ENCODE measurements around the gene RASSF3.
"Not testable (repeated sequence)": the region's sequence is repeated elsewhere in the genome, so short reads cannot be mapped to it uniquely, and the experiment has no call there.

The RASSF3 gene, protein sequence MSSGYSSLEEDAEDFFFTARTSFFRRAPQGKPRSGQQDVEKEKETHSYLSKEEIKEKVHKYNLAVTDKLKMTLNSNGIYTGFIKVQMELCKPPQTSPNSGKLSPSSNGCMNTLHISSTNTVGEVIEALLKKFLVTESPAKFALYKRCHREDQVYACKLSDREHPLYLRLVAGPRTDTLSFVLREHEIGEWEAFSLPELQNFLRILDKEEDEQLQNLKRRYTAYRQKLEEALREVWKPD

DNA sequence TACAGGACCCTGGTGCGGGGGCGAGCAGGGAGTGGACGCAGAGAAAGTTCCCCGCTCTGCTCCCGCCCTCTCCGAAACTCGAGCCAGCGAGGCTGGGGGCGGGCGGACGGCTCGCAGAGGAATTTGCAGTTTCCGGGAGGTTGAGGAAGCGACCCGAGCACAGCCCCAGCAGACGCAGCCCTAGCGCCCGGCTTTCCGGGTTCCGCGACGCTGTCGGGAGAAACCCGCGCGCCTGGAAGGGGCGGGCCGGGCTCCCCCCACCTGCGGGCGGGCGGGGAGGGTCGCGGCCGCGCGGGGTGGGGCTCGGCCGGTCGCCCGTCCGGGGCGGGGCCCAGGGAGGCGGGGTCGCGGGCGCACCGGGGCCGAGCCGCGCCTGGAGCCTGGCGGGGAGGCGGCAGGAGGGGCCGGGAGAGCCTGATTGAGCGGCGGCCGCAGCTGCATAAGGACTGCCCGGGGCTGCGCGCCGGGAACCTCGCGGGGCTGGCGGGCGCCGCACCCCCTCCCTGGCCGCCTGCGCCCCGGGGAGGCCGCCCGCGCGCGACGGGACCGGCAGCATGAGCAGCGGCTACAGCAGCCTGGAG, at the start of gene RASSF3:
Gene RASSF3, plus strand, starts transcription at position 417 of the 581 bp plus-strand sequence. Its CDS starts 138 bp downstream, at position 555.
- DNase-seq (ENCODE audit: low read depth in 2 of 2), result peak; percentile 52 to 67

DNA sequence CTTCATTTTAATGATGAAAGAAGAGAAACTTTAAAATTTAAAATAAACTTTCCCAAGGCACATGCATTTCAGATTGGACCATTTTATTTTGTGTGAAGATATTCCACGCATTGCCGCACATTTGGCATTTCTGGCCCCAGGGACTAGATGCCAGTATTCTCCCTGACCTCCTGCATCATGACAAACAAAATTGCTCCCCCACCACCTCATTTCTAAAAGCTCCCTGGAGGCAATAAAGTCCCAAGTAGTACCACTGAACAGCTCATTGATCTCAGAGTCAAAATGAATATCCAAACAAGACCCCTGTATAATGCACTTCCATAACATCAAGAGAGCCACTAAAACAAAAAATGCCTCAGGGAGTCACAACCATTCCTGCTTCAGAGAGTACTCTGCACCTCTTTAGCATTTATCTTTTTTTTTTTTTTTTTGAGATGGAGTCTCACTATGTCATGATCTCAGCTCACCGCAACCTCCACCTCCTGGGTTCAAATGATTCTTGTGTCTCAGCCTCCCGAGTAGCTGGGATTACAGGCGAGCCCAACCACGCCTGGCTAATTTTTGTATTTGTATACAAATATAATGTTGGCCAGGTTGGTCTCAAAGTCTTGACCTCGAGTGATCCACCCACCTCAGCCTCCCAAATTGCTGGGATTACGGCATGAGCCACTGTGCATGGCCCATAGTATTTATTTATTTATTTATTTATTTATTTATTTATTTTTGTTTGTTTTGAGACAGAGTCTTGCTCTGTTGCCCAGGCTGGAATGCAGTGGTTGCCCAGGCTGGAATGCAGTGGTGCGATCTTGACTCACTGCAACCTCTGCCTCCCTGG, 48.8 kb upstream of the RASSF3 start:
- no peak for DNase-seq (ENCODE audit: low read depth in 2 of 2)

DNA sequence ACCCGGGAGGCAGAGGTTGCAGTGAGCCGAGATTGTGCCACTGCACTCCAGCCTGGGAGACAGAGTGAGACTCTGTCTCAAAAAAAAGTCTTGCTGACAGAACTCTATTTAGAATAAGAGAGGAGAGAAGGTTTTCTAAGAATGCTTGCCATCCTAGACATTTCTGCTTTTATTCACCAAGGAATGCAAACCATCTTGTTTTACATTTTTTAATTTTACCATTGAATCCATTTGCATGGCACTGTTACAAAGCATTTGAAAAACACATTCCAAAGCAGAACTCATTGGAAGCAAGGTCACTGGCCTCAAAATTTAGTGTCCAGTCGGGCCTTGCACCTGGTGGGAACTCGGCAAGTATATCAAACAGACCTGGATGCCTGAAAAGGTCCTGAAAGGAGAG, 44.2 kb upstream of the RASSF3 start:
- DNase-seq (ENCODE audit: low read depth in 2 of 2), result no peak

DNA sequence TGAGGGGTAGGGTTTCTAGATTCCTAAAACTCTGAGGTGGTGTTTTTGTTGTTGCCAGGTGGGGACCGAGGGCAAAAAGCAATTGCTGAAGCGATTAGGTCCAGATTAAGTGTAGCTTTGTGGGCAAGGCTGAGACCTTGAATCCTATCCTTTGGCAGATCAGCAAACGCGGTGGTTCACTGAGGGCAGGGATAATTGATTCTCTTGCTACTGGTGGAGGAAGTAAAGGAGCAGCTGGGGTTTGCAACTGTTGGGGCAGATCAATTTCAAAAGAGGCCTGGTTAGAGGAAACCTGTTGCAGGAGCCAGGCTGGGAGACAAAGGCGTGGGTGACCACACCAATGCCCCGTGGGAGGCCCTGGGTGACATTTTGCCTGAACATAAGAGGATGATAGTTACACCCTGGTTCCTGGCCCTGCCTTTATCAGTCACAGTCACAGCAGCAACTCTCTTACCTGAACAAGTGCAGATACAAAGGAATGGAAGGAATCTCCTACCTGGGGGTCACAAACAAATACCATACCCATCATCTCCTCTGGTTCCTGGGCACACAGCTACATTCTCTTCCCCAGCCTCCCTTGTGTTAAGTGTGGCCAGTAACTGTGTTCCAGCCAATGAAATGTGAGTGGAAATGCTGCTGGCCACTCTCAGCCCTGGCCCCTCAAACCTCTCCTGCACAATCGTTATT, 43.3 kb upstream of the RASSF3 start:
- DNase-seq (ENCODE audit: low read depth in 2 of 2), result no peak

DNA sequence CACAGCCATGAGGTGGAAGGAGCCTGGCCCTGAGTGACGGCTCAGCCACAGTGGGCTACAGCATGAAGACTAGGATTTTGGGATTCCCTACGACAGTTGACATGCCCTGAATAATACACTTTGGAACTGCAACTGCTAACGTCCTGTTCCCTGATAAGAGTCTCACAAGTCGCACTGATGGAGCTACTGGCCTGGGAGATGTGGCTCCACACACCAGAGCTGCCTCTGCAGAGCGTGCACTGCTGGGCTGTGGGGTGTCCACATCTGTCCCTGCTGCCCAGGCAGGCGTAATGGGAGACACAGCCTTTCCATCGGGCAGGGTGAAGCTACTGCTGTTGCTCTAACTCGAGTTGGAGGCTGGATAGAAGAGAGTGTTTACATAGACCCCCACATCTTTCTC, 42.7 kb upstream of the RASSF3 start:
- DNase-seq (ENCODE audit: low read depth in 2 of 2), result no peak

DNA sequence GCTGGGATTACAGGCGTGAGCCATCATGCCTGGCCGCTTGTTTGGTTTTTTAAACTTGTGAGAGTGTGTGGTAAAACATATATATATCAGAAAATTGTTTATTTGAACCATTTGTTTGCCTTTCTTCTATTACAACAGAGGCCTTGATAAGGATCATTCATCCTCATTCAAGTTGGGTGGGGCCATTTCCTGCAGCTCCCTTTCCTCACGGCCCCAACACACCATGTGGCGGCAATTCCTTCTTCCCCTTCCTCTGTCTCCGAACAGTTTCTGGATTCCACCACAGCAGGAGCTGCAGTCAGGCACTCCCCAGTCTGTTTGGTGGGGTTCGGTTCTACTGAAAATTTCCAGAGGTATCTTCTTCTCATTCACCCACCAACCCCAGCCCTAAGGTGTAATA, 42.0 kb upstream of the RASSF3 start:
- DNase-seq (ENCODE audit: low read depth in 2 of 2), result no peak

DNA sequence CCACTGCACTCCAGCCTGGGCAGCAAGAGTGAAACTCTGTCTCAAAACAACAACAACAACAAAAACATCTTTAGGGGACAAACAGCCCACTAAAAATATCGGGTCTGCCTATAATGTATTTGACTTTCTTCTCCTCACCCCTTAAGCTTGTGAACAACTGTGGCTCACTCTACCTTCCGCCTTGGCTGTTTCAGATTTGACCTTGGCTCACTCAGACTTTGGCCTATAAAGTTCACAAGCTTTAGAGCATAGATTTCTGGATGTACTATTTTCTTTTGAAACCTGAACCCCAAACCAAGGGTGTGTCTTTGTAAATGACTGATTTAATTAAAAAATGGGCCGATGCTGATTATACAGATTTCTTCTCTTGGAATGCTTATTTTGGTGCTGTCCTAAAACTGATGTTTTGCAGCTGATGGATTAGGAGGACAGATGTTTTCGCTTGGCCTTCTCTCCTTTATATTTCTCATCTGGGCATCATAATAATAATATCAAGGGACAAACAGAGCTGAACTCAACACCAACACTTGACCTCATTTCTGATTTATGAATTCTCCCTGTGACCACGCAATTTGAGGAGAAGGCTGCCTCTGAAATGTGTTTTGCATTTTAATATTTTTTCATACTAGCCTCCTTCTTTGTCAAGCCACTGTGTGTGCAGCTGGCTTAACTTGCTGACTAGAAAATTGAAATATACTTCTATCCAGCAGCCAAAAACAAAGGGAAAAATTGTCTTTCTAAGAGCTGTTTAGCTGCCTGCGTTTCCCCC, 40.2 kb upstream of the RASSF3 start:
- DNase-seq (ENCODE audit: low read depth in 2 of 2), result no peak

DNA sequence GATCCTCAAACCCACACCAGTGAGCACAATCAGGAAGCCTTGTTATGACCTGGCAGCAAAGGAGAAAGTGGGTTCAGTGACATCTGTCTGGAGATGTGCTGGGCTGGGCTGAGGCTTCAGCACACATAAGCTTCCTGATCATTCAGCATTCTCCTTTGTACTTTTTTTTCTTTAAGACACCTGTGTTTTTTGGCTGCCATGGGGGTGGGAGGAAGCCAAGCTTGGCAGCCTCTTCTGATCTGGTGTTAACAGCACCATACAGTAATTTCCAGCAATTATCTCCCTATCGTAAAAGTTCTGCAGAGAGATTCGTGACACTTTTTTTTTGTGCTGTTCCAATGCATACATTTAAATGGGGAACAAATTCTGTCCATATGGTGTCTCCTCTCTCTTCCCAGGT, 38.9 kb upstream of the RASSF3 start:
- no peak for DNase-seq (ENCODE audit: low read depth in 2 of 2)

DNA sequence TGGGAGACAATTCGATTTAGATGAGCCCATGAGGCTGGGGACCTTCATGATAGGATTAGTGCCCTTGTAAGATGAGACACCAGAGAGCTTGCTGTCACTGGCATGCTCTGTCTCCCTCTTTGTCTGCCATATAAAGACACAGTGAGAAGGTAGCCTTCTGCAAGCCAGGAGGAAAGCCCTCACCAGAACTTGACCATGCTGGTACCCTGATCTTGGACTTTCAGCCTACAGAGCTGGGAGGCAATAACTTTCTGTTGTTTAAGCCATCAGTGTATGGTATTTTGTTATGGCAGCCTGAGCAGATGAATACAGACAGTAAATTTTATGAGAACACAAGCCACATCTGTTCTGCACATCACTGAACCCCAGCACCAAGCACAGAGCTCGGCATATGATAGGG, 38.1 kb upstream of the RASSF3 start:
- DNase-seq (ENCODE audit: low read depth in 2 of 2), result no peak

DNA sequence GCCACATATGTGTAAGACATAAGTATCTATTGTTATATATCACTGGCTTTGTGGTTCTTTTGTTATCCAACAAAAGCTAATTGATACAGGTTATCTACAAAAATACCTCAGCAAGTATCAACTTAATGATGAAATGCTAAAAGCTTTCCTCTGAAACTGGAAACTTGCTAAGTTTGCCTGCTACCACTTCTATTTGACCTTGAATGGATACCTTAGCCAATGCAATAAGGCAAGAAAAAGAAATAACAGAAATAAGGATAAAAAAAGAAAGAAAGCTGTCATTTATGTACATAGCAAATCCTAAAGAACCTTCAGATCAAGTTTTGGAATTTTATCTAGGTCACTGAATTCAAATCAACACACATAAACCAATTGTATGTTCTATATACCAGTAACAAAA, 35.5 kb upstream of the RASSF3 start:
- DNase-seq (ENCODE audit: low read depth in 2 of 2), result no peak

DNA sequence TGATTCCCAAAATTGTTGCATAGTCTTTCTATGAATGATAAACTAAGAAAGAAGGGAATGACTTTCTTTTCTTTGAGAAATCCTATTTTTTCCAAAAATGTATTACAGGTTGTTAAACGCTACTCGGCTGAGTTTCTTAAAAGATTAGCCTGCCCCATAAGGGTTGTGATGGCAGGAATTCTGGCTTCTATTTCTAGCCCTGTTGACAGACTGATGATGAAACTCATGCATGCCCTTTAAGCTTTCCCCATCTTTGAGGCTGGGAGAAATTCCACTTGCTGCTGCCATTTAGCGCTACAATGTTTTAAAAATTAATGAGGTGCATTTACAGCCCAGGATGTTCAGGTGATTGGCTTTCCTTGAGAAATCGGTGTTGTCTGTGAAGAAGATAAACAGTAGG, 33.2 kb upstream of the RASSF3 start:
- no peak for DNase-seq (ENCODE audit: low read depth in 2 of 2)

DNA sequence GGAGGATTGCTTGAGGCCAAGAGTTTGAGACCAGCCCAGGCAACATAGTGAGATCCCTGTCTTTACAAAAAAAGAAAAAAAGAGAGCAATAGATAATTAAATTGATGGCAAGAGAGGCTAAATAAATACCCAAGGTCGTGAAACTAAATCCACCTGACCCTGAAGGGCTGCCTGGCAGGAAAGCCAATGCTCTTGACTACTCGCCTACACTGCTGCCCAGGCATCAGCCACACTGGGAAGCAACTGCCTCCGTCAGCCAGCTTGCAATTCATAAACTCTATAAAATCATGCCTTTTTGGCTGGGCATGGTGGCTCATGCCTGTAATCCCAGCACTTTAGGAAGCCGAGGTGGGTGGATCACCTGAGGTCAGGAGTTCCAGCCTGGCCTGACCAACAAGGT, 31.7 kb upstream of the RASSF3 start:
- DNase-seq (ENCODE audit: low read depth in 2 of 2), result no peak

DNA sequence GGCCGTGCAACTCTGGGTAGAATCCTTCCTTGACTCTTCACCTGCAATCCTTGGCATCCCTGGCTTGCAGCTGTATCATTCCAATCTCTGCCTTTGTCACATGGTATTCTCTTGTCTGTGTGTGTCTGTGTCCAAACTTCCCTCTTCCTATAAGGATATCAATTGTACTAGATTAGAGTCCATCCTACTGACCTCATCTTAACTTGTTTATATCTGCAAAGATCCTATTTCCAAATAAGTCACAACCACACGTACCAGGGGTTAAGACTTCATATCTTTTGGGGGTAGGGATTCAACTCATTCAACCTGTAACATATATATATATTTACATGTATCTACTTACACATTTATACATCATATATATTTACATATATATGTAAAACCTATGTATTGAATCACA, 29.6 kb upstream of the RASSF3 start:
- no peak for DNase-seq (ENCODE audit: low read depth in 2 of 2)

DNA sequence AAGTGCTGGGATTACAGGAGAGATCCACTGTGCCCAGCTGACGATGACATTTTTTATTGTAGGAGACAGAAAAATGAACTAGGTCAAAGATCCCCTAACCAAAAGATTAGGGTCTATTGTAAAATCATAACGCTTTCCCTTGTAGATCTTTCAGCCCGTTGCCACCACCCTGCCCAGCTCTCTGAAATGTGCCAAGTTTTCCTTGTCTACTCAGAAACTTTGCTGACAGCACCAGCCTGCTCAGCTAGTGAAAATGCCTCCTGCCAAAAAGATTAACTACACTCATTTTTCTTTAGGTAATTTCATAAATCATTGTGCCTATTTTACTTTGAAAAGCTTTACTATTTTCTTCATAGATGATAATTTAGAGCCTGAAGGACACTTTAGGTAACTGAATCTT, 28.2 kb upstream of the RASSF3 start:
- DNase-seq (ENCODE audit: low read depth in 2 of 2), result no peak

DNA sequence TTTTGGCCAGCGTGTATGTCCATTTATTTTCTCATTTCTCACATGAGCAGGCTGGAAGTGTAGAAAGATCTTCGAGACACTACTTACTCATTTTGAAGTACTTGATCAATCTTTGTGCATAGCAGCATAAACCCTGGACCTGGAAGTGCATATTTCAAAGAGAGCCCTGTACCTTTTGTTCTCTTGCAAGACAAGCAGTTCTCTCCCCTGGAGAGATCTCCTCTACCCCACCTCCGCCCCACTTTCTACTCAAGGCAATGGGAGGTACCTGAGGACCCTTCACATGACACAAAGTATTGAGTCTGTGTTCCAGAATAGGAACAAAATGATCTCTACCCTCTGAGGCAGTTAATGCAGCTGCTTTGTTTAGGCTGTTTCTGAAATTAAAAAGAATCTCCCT, 27.4 kb upstream of the RASSF3 start:
- DNase-seq (ENCODE audit: low read depth in 2 of 2), result no peak

DNA sequence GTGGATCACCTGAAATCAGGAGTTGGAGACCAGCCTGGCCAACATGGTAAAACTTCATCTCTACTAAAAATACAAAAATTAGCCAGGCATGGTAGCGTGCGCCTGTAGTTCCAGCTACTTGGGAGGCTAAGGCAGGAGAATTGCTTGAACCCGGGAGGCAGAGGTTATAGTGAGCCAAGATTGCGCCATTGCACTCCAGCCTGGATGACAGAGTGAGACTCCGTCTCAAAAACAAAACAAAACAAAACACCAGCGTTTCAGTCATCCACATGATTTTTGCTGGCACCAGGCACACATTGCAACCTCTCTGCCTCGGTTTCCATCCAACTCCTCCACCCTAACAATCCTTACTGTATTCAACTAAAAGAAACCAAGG, 26.9 kb upstream of the RASSF3 start:
- DNase-seq (ENCODE audit: low read depth in 2 of 2), result not testable (repeated sequence)

DNA sequence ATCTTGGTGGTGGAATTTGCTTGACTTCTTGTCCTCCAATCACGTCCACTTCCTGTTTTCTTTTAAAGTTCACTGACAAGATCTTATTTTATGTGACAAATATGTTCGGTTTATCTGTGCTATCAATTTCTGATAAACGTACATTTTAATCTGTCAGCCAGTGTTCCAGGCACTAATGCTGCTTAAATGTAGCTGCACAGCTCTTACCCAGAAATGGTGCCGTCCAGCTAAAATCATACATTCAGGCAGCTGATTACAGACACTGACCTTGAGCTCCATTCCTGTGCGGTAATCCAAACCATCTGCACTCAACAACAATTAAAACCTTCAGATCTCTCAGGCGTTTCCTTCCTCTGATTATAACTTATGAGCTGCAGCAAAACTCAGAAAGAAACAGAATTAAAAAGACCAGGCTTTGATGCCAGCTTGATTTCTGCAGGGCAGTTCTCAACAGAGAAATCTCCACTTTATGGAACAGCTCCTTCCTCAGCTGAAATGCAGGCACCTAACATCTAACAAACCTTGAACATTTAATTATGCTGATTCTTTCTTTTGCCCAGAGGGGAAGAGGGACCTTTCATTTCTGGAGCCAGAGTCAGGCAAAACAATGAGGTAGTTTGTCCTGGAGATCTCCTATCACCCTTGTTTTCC, 26.4 kb upstream of the RASSF3 start:
- no peak for DNase-seq (ENCODE audit: low read depth in 2 of 2)

DNA sequence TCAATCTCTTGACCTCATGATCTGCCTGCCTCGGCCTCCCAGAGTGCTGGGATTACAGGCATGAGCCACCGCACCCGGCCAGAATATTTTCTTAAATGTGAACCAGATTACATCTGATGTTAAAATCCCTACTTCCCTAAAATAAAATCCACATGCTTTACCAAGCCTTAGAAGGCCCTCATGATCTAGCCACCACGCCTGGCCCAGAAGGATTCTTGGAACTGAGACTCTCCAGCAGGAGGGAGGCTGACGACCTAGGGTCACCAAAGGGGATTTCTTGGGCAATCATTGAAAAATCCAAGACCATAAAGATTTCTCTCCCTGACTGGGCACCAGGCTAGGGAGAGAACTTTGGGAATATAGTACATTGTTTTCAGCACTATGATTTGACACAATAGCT, 25.2 kb upstream of the RASSF3 start:
- no peak for DNase-seq (ENCODE audit: low read depth in 2 of 2)

DNA sequence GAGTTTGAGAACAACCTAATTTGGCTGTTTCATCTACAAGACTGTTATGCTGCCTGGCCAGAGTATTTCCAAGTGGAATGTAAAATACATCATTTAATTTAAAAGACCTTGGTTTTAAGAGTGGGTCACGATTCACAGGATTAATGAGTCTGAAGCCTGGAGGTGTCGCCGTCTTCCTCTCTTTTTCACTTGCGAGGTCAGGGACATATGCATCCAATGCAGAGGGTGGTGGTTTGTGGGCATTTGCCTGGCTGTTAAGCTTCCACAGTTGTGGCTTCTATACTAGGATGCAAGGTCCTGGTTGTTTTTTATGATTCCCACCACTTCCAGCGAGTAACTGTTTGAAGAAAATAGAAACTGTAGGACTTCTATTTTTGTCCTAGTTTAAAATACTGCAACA, 22.8 kb upstream of the RASSF3 start:
- DNase-seq (ENCODE audit: low read depth in 2 of 2), result no peak

DNA sequence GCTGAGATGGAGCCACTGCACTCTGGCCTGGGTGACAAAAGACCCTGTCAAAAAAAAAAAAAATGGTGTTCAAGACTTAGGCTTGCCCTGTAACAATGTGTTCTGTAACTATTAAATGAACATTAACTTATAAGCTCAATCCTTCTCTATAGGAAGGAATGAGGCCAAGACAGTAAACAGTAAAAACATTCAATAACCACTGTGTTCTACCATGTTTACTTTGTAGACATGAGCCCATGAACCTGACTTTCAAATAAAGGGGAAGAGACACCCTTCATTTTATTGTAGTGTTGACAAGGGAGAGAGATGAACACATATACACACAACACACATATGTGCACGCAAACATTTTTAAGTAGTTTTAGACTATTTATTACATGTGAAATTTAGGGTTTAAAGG, 20.1 kb upstream of the RASSF3 start:
- DNase-seq (ENCODE audit: low read depth in 2 of 2), result no peak
